ENCODE data around the gene SP2.

Gene SP2

GRCh38 chr17:47953909-47954308 is 57.9 kb downstream of the SP2 start:
- Histone ChIP-seq H3K4me3 (replicated peaks; ENCODE audit: low read depth, low read length) (no peak overlapping the region), H3K27me3 (replicated peaks; ENCODE audit: control insufficient read depth, insufficient read depth, low read length) (no peaks in the 10 kb centered on the region), H3K36me3 (ENCODE audit: control insufficient read depth, insufficient read depth, low read length) (peaks cover 1% of the 10 kb centered on the region)
- DNase-seq (ENCODE audit: extremely low read depth, insufficient read length), result no peak
- no peak for TF ChIP-seq CTCF (IDR thresholded peaks at IDR 0.05; ENCODE audit: insufficient read depth, low read length, poor library complexity, severe bottlenecking)

GRCh38 chr17:47955497-47956461 is 59.7 kb downstream of the SP2 start:
- no peak for DNase-seq (ENCODE audit: extremely low read depth, insufficient read length)
- no peak for TF ChIP-seq CTCF (IDR thresholded peaks at IDR 0.05; ENCODE audit: insufficient read depth, low read length, poor library complexity, severe bottlenecking)
- no peaks in the 10 kb centered on the region for H3K27me3 ChIP-seq (replicated peaks; ENCODE audit: control insufficient read depth, insufficient read depth, low read length)
- no peak overlapping the region for H3K4me3 ChIP-seq (replicated peaks; ENCODE audit: low read depth, low read length)
- H3K36me3 ChIP-seq (ENCODE audit: control insufficient read depth, insufficient read depth, low read length), result peaks cover 1% of the 10 kb centered on the region

GRCh38 chr17:47956791-47957590 is 61.0 kb downstream of the SP2 start:
- no peak for TF ChIP-seq CTCF (IDR thresholded peaks at IDR 0.05; ENCODE audit: insufficient read depth, low read length, poor library complexity, severe bottlenecking)
- DNase-seq (ENCODE audit: extremely low read depth, insufficient read length), result no peak

GRCh38 chr17:47957591-47958490 is 61.8 kb downstream of the SP2 start, which contains the start of gene PRR15L:
Gene PRR15L, minus strand, starts transcription at chr17:47957883. Its CDS starts 4,649 bp downstream, at chr17:47953234.
- DNase-seq (ENCODE audit: extremely low read depth, insufficient read length), result no peak
- Histone ChIP-seq H3K4me3 (replicated peaks; ENCODE audit: low read depth, low read length) (no peak within 1 kb of the TSS), H3K36me3 (ENCODE audit: control insufficient read depth, insufficient read depth, low read length) (peaks cover 1% of the 10 kb centered on the region), H3K27me3 (replicated peaks; ENCODE audit: control insufficient read depth, insufficient read depth, low read length) (no peaks in the 10 kb centered on the region)
- TF ChIP-seq CTCF (IDR thresholded peaks at IDR 0.05; ENCODE audit: insufficient read depth, low read length, poor library complexity, severe bottlenecking), result no peak

More at GRCh38 chr17:47956791-47957590, 61.0 kb downstream of the SP2 start:
- no peaks in the 10 kb centered on the region for H3K27me3 ChIP-seq (replicated peaks; ENCODE audit: control insufficient read depth, insufficient read depth, low read length)
- no peak overlapping the region for H3K4me3 ChIP-seq (replicated peaks; ENCODE audit: low read depth, low read length)
- H3K36me3 ChIP-seq (ENCODE audit: control insufficient read depth, insufficient read depth, low read length), result peaks cover 1% of the 10 kb centered on the region
